ENCODE measurements around the gene ARMC2. TPM values are rescaled to one million over a fixed set of nuclear protein-coding genes. Genes with fewer than 3 reads are reported as not detected.
A peak's percentile ranks its signal among the peaks of the same experiment; 100 is the strongest.

ARMC2 gene
- polyA plus RNA-seq, 3 donors = 1.7 to 7.4 (median 3.5) TPM

GRCh38 chr6:108873251-108873650 lies 25.0 kb downstream of the ARMC2 start:
- Mint-ChIP-seq H3K4me3 (no peak overlapping the region), H3K27me3 (ENCODE audit: low read depth in 3 of 3) (no peaks in the 10 kb centered on the region), H3K9me3 (peaks cover 0 to 5% (median 0%) of the 10 kb centered on the region in 7 donors), H3K27ac (peak overlapping the region in 2 of 7 donors; percentile 86 to 94), H3K4me1 (peaks cover 44% of the 10 kb centered on the region), H3K36me3 (peaks cover 33 to 41% of the 10 kb centered on the region in 2 donors)
- H3K4me3 ChIP-seq (replicated peaks in 1 of 3; ENCODE audit: low read depth in 2 of 3, low read length in 3 of 3) = no peak overlapping the region
- H3K9ac ChIP-seq (ENCODE audit: insufficient read depth, low read length, poor library complexity, severe bottlenecking) = no peak overlapping the region
- no peak for DNase-seq
- H3K4me1 ChIP-seq (ENCODE audit: control insufficient read depth in 1 of 2, insufficient read depth in 2 of 2, low read length in 2 of 2) = peaks cover 34 to 45% of the 10 kb centered on the region in 2 donors
- intact Hi-C loops (cut with micrococcal nuclease) = no loop called here
- H2AFZ ChIP-seq (ENCODE audit: insufficient read depth, low read depth, low read length, poor library complexity, severe bottlenecking) = no peak overlapping the region
- H3K79me2 ChIP-seq (ENCODE audit: insufficient read depth, low read length) = no peaks in the 10 kb centered on the region
- no peaks in the 10 kb centered on the region for H3K27me3 ChIP-seq (ENCODE audit: control insufficient read depth in 2 of 2, insufficient read depth in 2 of 2, low read length in 2 of 2)
- 96% methylated on average over 4 of the region's 7 CpGs for WGBS (ENCODE audit: insufficient coverage)
- no peak overlapping the region for H3K27ac ChIP-seq (ENCODE audit: low read depth in 1 of 2, low read length in 2 of 2)
- no peak overlapping the region for H3K4me2 ChIP-seq (replicated peaks; ENCODE audit: extremely low read depth, low read length, poor library complexity, severe bottlenecking)
- no peak for TF ChIP-seq CTCF (IDR thresholded peaks at IDR 0.05)
- H3K36me3 ChIP-seq (replicated peaks in 1 of 2; ENCODE audit: control insufficient read depth in 1 of 2, insufficient read depth in 2 of 2, low read length in 2 of 2) = peaks cover 2 to 16% of the 10 kb centered on the region in 2 donors
- H4K20me1 ChIP-seq (ENCODE audit: insufficient read depth, low read length) = no peaks in the 10 kb centered on the region
- no peaks in the 10 kb centered on the region for H3K9me3 ChIP-seq (replicated peaks in 1 of 2; ENCODE audit: control insufficient read depth in 1 of 2, insufficient read depth in 1 of 2, low read length in 2 of 2)

DNA sequence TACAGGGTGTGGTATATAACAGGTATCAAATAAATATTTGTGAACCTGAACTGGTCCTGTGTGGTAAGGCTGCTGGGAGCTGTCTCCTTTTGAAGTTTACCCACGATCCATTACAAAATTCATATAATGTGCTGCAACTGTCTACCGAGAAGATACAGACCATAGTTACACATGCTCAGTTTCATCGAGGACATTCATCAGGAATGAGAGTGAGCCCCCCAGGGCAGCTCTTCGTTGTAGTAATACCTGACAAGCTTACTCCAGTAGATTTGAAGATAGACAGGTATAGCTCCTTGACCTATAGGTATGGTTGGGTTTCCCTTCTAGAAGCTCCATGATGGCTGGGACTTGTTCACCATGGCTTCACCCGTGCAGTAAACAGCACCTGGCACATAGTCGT lies 25.7 kb downstream of the ARMC2 start:
- H3K27me3 ChIP-seq (ENCODE audit: control insufficient read depth in 2 of 2, insufficient read depth in 2 of 2, low read length in 2 of 2) = no peaks in the 10 kb centered on the region
- TF ChIP-seq CTCF (IDR thresholded peaks at IDR 0.05) = no peak
- no peaks in the 10 kb centered on the region for H4K20me1 ChIP-seq (ENCODE audit: insufficient read depth, low read length)
- Mint-ChIP-seq H3K4me1 (peaks cover 44% of the 10 kb centered on the region), H3K36me3 (peaks cover 33 to 43% of the 10 kb centered on the region in 2 donors), H3K9me3 (peaks cover 0 to 5% (median 0%) of the 10 kb centered on the region in 7 donors), H3K27me3 (ENCODE audit: low read depth in 3 of 3) (no peaks in the 10 kb centered on the region), H3K4me3 (no peak overlapping the region), H3K27ac (peak overlapping the region; percentile 86 to 97 (median 94))
- no peak overlapping the region for H3K9ac ChIP-seq (ENCODE audit: insufficient read depth, low read length, poor library complexity, severe bottlenecking)
- intact Hi-C loops (cut with micrococcal nuclease) = no loop called here
- no peak for DNase-seq
- H3K4me2 ChIP-seq (replicated peaks; ENCODE audit: extremely low read depth, low read length, poor library complexity, severe bottlenecking) = no peak overlapping the region
- H3K4me1 ChIP-seq (ENCODE audit: control insufficient read depth in 1 of 2, insufficient read depth in 2 of 2, low read length in 2 of 2) = peaks cover 34 to 45% of the 10 kb centered on the region in 2 donors
- H3K4me3 ChIP-seq (replicated peaks in 1 of 3; ENCODE audit: low read depth in 2 of 3, low read length in 3 of 3) = peak overlapping the region in 1 of 3 experiments; percentile 56
- H3K27ac ChIP-seq (ENCODE audit: low read depth in 1 of 2, low read length in 2 of 2) = peak overlapping the region; percentile 88 to 97
- peaks cover 2 to 12% of the 10 kb centered on the region in 2 donors for H3K36me3 ChIP-seq (replicated peaks in 1 of 2; ENCODE audit: control insufficient read depth in 1 of 2, insufficient read depth in 2 of 2, low read length in 2 of 2)
- H3K9me3 ChIP-seq (replicated peaks in 1 of 2; ENCODE audit: control insufficient read depth in 1 of 2, insufficient read depth in 1 of 2, low read length in 2 of 2) = no peaks in the 10 kb centered on the region
- H3K79me2 ChIP-seq (ENCODE audit: insufficient read depth, low read length) = no peaks in the 10 kb centered on the region
- H2AFZ ChIP-seq (ENCODE audit: insufficient read depth, low read depth, low read length, poor library complexity, severe bottlenecking) = no peak overlapping the region
- 100% methylated on average over 3 of the region's 6 CpGs for WGBS (ENCODE audit: insufficient coverage)

All from CD14-positive monocyte (primary cell).